Activated T-helper 9 cell treated with anti-CD3 and anti-CD28 coated beads, Interleukin-2, amount 50 U/mL, for 16 hours (primary cell): ENCODE results near the gene HSPA1B.
"Not testable (repeated sequence)": the region's sequence is repeated elsewhere in the genome, so short reads cannot be mapped to it uniquely, and the experiment has no call there.

Experiments used
- DNase-seq: peaks from one replicate; pipeline ENCODE4 v3.0.0-alpha.2; 2020; ENCODE audit warnings: low read depth

Gene HSPA1B

GRCh38 chr6:31799781-31800180, 27.8 kb upstream of the HSPA1B start:
- DNase-seq: no peak

GRCh38 chr6:31801031-31801927, 26.3 kb upstream of the HSPA1B start:
- not testable (repeated sequence) for DNase-seq

- no peak for DNase-seq
Measured at GRCh38 chr6:31805939-31806469, 21.5 kb upstream of the HSPA1B start.

- DNase-seq: peak; percentile 95
Measured at GRCh38 chr6:31806470-31807272, 20.9 kb upstream of the HSPA1B start, which contains the start of gene LSM2. Gene LSM2, minus strand, starts transcription at chr6:31806966. Its CDS starts 209 bp downstream, at chr6:31806757.

- DNase-seq: not testable (repeated sequence)
Measured at GRCh38 chr6:31808599-31808998, 18.9 kb upstream of the HSPA1B start.

- DNase-seq: no peak
Measured at GRCh38 chr6:31811645-31812044, 15.9 kb upstream of the HSPA1B start.

- no peak for DNase-seq
Measured at GRCh38 chr6:31813465-31813849, 14.1 kb upstream of the HSPA1B start.

GRCh38 chr6:31814677-31815024, 12.9 kb upstream of the HSPA1B start:
- DNase-seq: peak; percentile 63

GRCh38 chr6:31815025-31815838, 12.3 kb upstream of the HSPA1B start, which contains the start of the genes HSPA1A and HSPA1L:
Gene HSPA1A, plus strand, starts transcription at chr6:31815543. Its CDS starts 214 bp downstream, at chr6:31815757.
Gene HSPA1L, minus strand, starts transcription at chr6:31815283. Its CDS starts 3,311 bp downstream, at chr6:31811972.
- peak; percentile 49 for DNase-seq

GRCh38 chr6:31817133-31817928, 10.2 kb upstream of the HSPA1B start:
- not testable (repeated sequence) for DNase-seq

GRCh38 chr6:31817929-31818511, 9.5 kb upstream of the HSPA1B start:
- DNase-seq: not testable (repeated sequence)

GRCh38 chr6:31819871-31820299, 7.7 kb upstream of the HSPA1B start:
- DNase-seq: no peak

GRCh38 chr6:31820399-31820798, 7.1 kb upstream of the HSPA1B start:
- not testable (repeated sequence) for DNase-seq

GRCh38 chr6:31821301-31822035, 6.1 kb upstream of the HSPA1B start:
- DNase-seq: peak; percentile 56

GRCh38 chr6:31822036-31822821, 5.3 kb upstream of the HSPA1B start:
- DNase-seq: peak; percentile 50

GRCh38 chr6:31823592-31824196, 3.8 kb upstream of the HSPA1B start:
- not testable (repeated sequence) for DNase-seq

- no peak for DNase-seq
Measured at GRCh38 chr6:31825553-31825952, 2.0 kb upstream of the HSPA1B start.

GRCh38 chr6:31826793-31827285, 699 bp upstream of the HSPA1B start:
- no peak for DNase-seq
